Naive thymus-derived CD4-positive, alpha-beta T cell (primary cell): Measurements from ENCODE around the gene PLD1. TPM values are rescaled to one million over a fixed set of nuclear protein-coding genes. Genes with fewer than 3 reads are reported as not detected.

Experiments used
- ATAC-seq: fragments of 150-1000 bp; cut with Tn5 transposase; 2 replicates; pipeline ENCODE4 v1.10.0; 2021; ENCODE audit warnings: mild to moderate bottlenecking, moderate library complexity
- CTCF ChIA-PET: fragments of 350-600 bp; sonication (Branson Sonifier 250); formaldehyde crosslinking; loops from one replicate; lab custom pipeline; 2021; ENCODE audit warnings: antibody characterized with exemption; lab: Charles Lee
- POLR2A ChIA-PET: fragments of 350-600 bp; sonication (Branson Sonifier 250); formaldehyde crosslinking; loops from one replicate; lab custom pipeline; 2021; ENCODE audit warnings: antibody characterized with exemption, inconsistent platforms; lab: Charles Lee
- DNase-seq, 9 donors: peaks; one replicate each; pipeline versions ENCODE4 v3.0.0 to v3.0.0-alpha.2; 2020 to 2022; ENCODE audit warnings: mixed read lengths in 1 of 9
- H3K27ac ChIP-seq: one replicate; pipeline ENCODE4 v1.7.0; 2013; ENCODE audit warnings: mild to moderate bottlenecking, low read depth, low read length, moderate library complexity
- H3K27me3 ChIP-seq, 2 donors: one replicate each; pipeline ENCODE4 v1.7.0; 2013; ENCODE audit warnings: low read length in 2 of 2, mild to moderate bottlenecking in 2 of 2, moderate library complexity in 2 of 2; ENCODE audit not compliant: control insufficient read depth in 2 of 2, insufficient read depth in 2 of 2
- H3K36me3 ChIP-seq, 3 experiments: 1 replicate in 2 of 3; 2 replicates in 1 of 3; pipeline ENCODE4 v1.7.0; 2013; ENCODE audit warnings: low read length in 3 of 3, mild to moderate bottlenecking in 3 of 3, moderate library complexity in 1 of 3; ENCODE audit not compliant: insufficient read depth in 3 of 3, control insufficient read depth in 2 of 3
- H3K4me1 ChIP-seq, 2 donors: one replicate each; pipeline ENCODE4 v1.7.0; 2013; ENCODE audit warnings: low read length in 2 of 2, mild to moderate bottlenecking in 2 of 2, moderate library complexity in 1 of 2; ENCODE audit not compliant: control insufficient read depth in 2 of 2, insufficient read depth in 2 of 2
- H3K4me3 ChIP-seq: 2 replicates; pipeline ENCODE4 v1.7.0; 2013; ENCODE audit warnings: mild to moderate bottlenecking, low read length
- H3K9me3 ChIP-seq, 3 experiments: 1 replicate in 2 of 3; 2 replicates in 1 of 3; pipeline ENCODE4 v1.7.0; 2013; ENCODE audit warnings: low read length in 3 of 3; ENCODE audit not compliant: control insufficient read depth in 2 of 3
- H3K27ac Mint-ChIP-seq, 9 donors: one replicate each; pipeline ENCODE4 v1.8.0; 2020 to 2022; ENCODE audit warnings: mixed read lengths in 9 of 9, mild to moderate bottlenecking in 8 of 9, moderate library complexity in 5 of 9, inconsistent platforms in 2 of 9
- H3K27me3 Mint-ChIP-seq, 5 donors: one replicate each; pipeline ENCODE4 v1.8.0; 2021 to 2022; ENCODE audit warnings: mixed read lengths in 5 of 5, mild to moderate bottlenecking in 1 of 5
- H3K36me3 Mint-ChIP-seq, 5 donors: one replicate each; pipeline ENCODE4 v1.8.0; 2020 to 2022; ENCODE audit warnings: mixed read lengths in 5 of 5, mild to moderate bottlenecking in 3 of 5, inconsistent platforms in 1 of 5
- H3K4me1 Mint-ChIP-seq, 7 donors: one replicate each; pipeline ENCODE4 v1.8.0; 2020 to 2022; ENCODE audit warnings: mixed read lengths in 7 of 7, mild to moderate bottlenecking in 3 of 7, inconsistent platforms in 1 of 7
- H3K4me3 Mint-ChIP-seq, 10 donors: one replicate each; pipeline ENCODE4 v1.8.0; 2020 to 2022; ENCODE audit warnings: mild to moderate bottlenecking in 10 of 10, mixed read lengths in 10 of 10, moderate library complexity in 6 of 10, inconsistent platforms in 2 of 10
- H3K9me3 Mint-ChIP-seq, 11 donors: one replicate each; pipeline ENCODE4 v1.8.0; 2020 to 2022; ENCODE audit warnings: mixed read lengths in 11 of 11, mild to moderate bottlenecking in 4 of 11, inconsistent platforms in 1 of 11, moderate library complexity in 1 of 11
- intact Hi-C, 2 donors: fragments of 100-400 bp; cut with micrococcal nuclease; formaldehyde crosslinking; loops; one replicate each; pipeline ENCODE4 v1.15.1; 2023
- polyA plus RNA-seq, 2 donors: library from polyadenylated mRNA; unstranded; fragments of 300-500 nt; fragmentation: Illumina TruSeq; gene quantifications; one replicate each; pipeline ENCODE4 v1.2.3, GENCODE V29; 2021
- total RNA-seq, 6 experiments: library from RNA in 5 of 6; stranded (reverse) in 5 of 6; gene quantifications; 1 replicate in 5 of 6; 2 replicates in 1 of 6; pipeline ENCODE4 v1.2.3 and lab custom pipeline; 2021 to 2026

The PLD1 gene
- total and polyA plus RNA-seq, 7 experiments from 2014 or later, result 0.36 to 12.9 (median 1.4) TPM; not detected in 2

GRCh38 chr3:171682743-171683142 lies 127.5 kb downstream of the PLD1 start:
- ChIA-PET POLR2A (no interaction called here), CTCF (no interaction called here)
- Mint-ChIP-seq H3K4me1 (no peaks in the 10 kb centered on the region), H3K9me3 (no peaks in the 10 kb centered on the region), H3K4me3 (no peak overlapping the region), H3K27ac (no peak overlapping the region), H3K36me3 (no peaks in the 10 kb centered on the region), H3K27me3 (peaks cover 12 to 33% (median 22%) of the 10 kb centered on the region in 5 donors)
- Histone ChIP-seq H3K9me3 (no peaks in the 10 kb centered on the region), H3K4me3 (no peak overlapping the region), H3K4me1 (no peaks in the 10 kb centered on the region), H3K36me3 (no peaks in the 10 kb centered on the region), H3K27ac (no peak overlapping the region), H3K27me3 (no peaks in the 10 kb centered on the region)
- ATAC-seq, result no peak
- DNase-seq, result no peak
- intact Hi-C loops, result no loop called here

GRCh38 chr3:171680726-171681411 lies 129.4 kb downstream of the PLD1 start:
- CTCF ChIA-PET, result no interaction called here
- POLR2A ChIA-PET, result interaction anchor here (0.5 kb wide), 1 partner anchor 20 kb away, joined by 3 read pairs; no protein-coding TSS in a partner anchor
- H3K36me3 Mint-ChIP-seq, result no peaks in the 10 kb centered on the region
- H3K4me1 ChIP-seq, result no peaks in the 10 kb centered on the region
- ATAC-seq, result no peak
- H3K27ac ChIP-seq, result no peak overlapping the region
- peaks cover 12 to 31% (median 17%) of the 10 kb centered on the region in 5 donors for H3K27me3 Mint-ChIP-seq
- H3K9me3 Mint-ChIP-seq, result no peaks in the 10 kb centered on the region
- H3K4me3 ChIP-seq, result no peak overlapping the region
- intact Hi-C loops, result no loop called here
- H3K27me3 ChIP-seq, result no peaks in the 10 kb centered on the region
- no peaks in the 10 kb centered on the region for H3K9me3 ChIP-seq
- H3K27ac Mint-ChIP-seq, result no peak overlapping the region
- no peak for DNase-seq
- H3K4me1 Mint-ChIP-seq, result no peaks in the 10 kb centered on the region
- no peak overlapping the region for H3K4me3 Mint-ChIP-seq
- no peaks in the 10 kb centered on the region for H3K36me3 ChIP-seq

GRCh38 chr3:171678971-171679492 lies 131.3 kb downstream of the PLD1 start:
- Mint-ChIP-seq H3K27ac (no peak overlapping the region), H3K36me3 (no peaks in the 10 kb centered on the region), H3K4me3 (no peak overlapping the region), H3K4me1 (no peaks in the 10 kb centered on the region), H3K9me3 (no peaks in the 10 kb centered on the region), H3K27me3 (peaks cover 7 to 26% (median 14%) of the 10 kb centered on the region in 5 donors)
- Histone ChIP-seq H3K9me3 (no peaks in the 10 kb centered on the region), H3K27me3 (no peaks in the 10 kb centered on the region), H3K27ac (no peak overlapping the region), H3K4me3 (no peak overlapping the region), H3K36me3 (no peaks in the 10 kb centered on the region), H3K4me1 (no peaks in the 10 kb centered on the region)
- CTCF ChIA-PET, result no interaction called here
- intact Hi-C loops, result no loop called here
- ATAC-seq (no peak), DNase-seq (no peak)
- POLR2A ChIA-PET, result no interaction called here

GRCh38 chr3:171677706-171678105 lies 132.6 kb downstream of the PLD1 start:
- ATAC-seq (no peak), DNase-seq (no peak)
- intact Hi-C loops, result no loop called here
- Histone ChIP-seq H3K4me3 (no peak overlapping the region), H3K4me1 (no peaks in the 10 kb centered on the region), H3K9me3 (no peaks in the 10 kb centered on the region), H3K36me3 (no peaks in the 10 kb centered on the region), H3K27ac (no peak overlapping the region), H3K27me3 (no peaks in the 10 kb centered on the region)
- Mint-ChIP-seq H3K4me1 (no peaks in the 10 kb centered on the region), H3K27me3 (peaks cover 0 to 17% (median 4%) of the 10 kb centered on the region in 5 donors), H3K9me3 (no peaks in the 10 kb centered on the region), H3K36me3 (no peaks in the 10 kb centered on the region), H3K27ac (no peak overlapping the region), H3K4me3 (no peak overlapping the region)
- ChIA-PET POLR2A (no interaction called here), CTCF (no interaction called here)

GRCh38 chr3:171676601-171677175 lies 133.6 kb downstream of the PLD1 start:
- ChIA-PET POLR2A (no interaction called here), CTCF (no interaction called here)
- Mint-ChIP-seq H3K36me3 (no peaks in the 10 kb centered on the region), H3K4me3 (no peak overlapping the region), H3K27ac (no peak overlapping the region), H3K9me3 (no peaks in the 10 kb centered on the region), H3K4me1 (no peaks in the 10 kb centered on the region), H3K27me3 (peaks cover 0 to 12% (median 0%) of the 10 kb centered on the region in 5 donors)
- Histone ChIP-seq H3K36me3 (no peaks in the 10 kb centered on the region), H3K9me3 (no peaks in the 10 kb centered on the region), H3K4me3 (no peak overlapping the region), H3K27me3 (no peaks in the 10 kb centered on the region), H3K4me1 (no peaks in the 10 kb centered on the region), H3K27ac (no peak overlapping the region)
- no peak for ATAC-seq
- intact Hi-C loops, result no loop called here
- no peak for DNase-seq

GRCh38 chr3:171673951-171674350 lies 136.3 kb downstream of the PLD1 start:
- peaks cover 0 to 6% (median 0%) of the 10 kb centered on the region in 5 donors for H3K27me3 Mint-ChIP-seq
- Histone ChIP-seq H3K27ac (no peak overlapping the region), H3K27me3 (no peaks in the 10 kb centered on the region), H3K36me3 (no peaks in the 10 kb centered on the region), H3K4me3 (no peak overlapping the region), H3K9me3 (no peaks in the 10 kb centered on the region), H3K4me1 (no peaks in the 10 kb centered on the region)
- intact Hi-C loops, result no loop called here
- no peak overlapping the region for H3K4me3 Mint-ChIP-seq
- ChIA-PET CTCF (no interaction called here), POLR2A (no interaction called here)
- no peaks in the 10 kb centered on the region for H3K36me3 Mint-ChIP-seq
- no peak overlapping the region for H3K27ac Mint-ChIP-seq
- DNase-seq (no peak), ATAC-seq (no peak)
- H3K9me3 Mint-ChIP-seq, result no peaks in the 10 kb centered on the region
- H3K4me1 Mint-ChIP-seq, result no peaks in the 10 kb centered on the region

GRCh38 chr3:171672538-171672937 lies 137.7 kb downstream of the PLD1 start:
- POLR2A ChIA-PET, result no interaction called here
- no peak for ATAC-seq
- no peaks in the 10 kb centered on the region for H3K9me3 Mint-ChIP-seq
- H3K4me1 Mint-ChIP-seq, result no peaks in the 10 kb centered on the region
- H3K9me3 ChIP-seq, result no peaks in the 10 kb centered on the region
- H3K4me3 ChIP-seq, result no peak overlapping the region
- intact Hi-C loops, result no loop called here
- no peaks in the 10 kb centered on the region for H3K36me3 ChIP-seq
- no peak overlapping the region for H3K4me3 Mint-ChIP-seq
- CTCF ChIA-PET, result no interaction called here
- no peak overlapping the region for H3K27ac Mint-ChIP-seq
- peaks cover 0 to 3% (median 0%) of the 10 kb centered on the region in 5 donors for H3K27me3 Mint-ChIP-seq
- no peak for DNase-seq
- H3K27ac ChIP-seq, result no peak overlapping the region
- no peaks in the 10 kb centered on the region for H3K27me3 ChIP-seq
- H3K4me1 ChIP-seq, result no peaks in the 10 kb centered on the region
- H3K36me3 Mint-ChIP-seq, result no peaks in the 10 kb centered on the region
